ENCODE results near the gene FAM9C.
A peak's percentile ranks its signal among the peaks of the same experiment; 100 is the strongest.
"Not testable (repeated sequence)": the region's sequence is repeated elsewhere in the genome, so short reads cannot be mapped to it uniquely, and the experiment has no call there.

The FAM9C gene

DNA sequence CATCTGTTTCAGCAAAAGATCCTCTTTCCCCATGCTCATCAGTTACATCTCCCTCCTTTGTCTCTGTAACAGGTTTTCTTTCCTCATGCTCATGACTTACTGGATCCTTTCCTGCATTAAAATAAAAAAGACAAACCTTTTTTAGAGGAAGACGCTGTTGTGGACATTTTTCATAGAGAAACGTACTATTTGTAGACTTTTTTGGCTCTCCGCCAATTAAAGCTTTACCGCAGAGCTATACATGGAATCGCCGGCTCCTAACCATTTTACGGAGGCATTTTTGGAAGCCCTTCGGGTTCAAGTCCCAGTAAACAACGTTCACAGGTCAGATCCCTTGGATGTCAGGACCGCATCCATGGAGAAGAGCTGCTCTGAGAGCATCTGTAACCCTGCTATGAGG is 1.3 kb downstream of the FAM9C start:
- DNase-seq (ENCODE audit: low read depth): no peak

DNA sequence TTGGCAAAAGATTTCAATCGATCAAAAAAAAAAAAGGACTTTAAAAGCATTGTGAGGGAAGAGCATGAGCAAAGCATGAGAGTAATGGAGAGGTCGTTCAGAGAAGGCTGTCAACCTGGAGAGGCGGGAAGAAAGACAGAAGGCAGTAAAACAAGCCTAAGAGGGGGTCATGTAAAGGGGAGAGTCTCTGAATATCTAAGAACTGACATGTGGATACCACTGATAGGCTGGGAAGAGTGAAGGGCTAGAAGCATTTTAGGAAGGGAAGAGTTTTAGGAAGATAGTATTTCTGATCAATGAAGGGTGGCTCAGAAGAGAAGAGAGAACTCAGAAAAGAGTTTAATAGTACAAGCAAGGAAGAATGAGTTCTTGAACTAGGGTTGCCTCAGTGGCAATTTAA is 7.5 kb downstream of the FAM9C start:
- DNase-seq (ENCODE audit: low read depth): no peak

DNA sequence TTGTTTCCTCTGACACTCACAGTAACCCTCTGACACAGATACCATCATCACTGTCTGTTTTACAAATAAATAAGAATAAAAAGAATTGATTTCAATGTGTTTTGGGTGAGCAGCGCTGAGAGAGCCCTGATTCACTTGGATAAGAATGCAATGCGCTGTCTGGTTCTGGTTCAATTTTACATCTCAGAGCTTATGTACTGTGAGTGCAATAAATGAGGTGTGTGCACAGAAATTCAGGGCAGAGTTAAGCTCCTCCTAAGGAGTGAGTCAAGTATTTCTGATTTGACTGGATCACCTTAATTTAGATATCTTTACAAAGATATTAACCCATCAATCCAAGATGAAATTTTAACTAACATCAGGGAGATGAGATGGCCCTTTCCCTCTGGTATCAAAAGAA is 11.2 kb downstream of the FAM9C start:
- DNase-seq (ENCODE audit: low read depth): no peak

DNA sequence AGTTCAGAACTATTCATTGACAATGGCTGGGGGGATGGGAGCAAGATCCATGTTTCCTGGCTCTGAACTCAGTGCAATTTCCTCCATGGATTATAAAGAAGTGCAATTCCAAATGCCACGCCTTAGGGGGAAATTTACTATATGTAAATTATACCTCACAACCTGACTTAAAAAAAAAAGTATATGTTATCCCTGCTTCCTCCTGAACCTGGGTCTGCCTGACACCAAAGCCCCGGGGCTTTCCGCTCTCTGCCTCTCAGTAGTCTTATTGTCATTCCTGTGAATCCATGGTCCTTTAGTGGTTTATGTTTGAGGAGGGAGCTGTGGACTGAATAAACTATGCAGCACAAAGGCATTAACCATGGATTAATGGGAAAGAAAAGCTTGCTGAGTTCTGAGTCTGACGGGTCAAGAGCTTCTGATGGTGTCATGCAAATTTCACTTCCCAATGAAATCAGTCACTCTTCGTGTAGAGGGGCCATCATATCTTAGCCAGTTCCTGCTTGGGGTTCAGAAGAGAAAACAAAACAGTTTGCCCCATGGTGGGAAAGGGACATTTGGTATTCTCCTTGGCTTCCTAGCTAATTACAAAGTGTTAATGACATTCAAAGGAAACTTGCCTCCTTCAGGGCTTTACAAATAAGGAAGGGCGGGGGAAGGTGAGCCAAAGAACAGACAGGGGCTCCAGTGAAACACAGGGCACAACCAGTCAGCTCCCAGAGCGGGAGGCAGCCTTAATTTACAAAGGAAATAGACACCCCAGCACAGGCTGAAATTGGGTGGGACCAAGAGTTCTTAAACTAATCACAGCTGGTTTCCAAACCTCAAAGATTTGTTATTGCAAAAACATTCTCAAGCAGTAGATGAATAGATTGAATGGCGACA is 14.3 kb downstream of the FAM9C start:
- DNase-seq (ENCODE audit: low read depth): no peak

DNA sequence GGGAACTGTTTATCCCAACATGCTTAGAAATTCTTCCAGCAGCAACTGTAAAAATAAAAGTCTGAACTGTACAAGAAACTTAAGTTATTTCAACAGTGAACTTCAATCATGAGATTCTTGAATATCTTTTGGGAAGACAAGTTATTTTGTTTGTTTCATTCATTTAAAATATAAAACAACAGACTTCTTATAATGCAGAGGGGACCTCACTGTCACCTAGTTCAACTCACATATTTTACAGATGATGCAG is 14.9 kb downstream of the FAM9C start:
- no peak for DNase-seq (ENCODE audit: low read depth)

DNA sequence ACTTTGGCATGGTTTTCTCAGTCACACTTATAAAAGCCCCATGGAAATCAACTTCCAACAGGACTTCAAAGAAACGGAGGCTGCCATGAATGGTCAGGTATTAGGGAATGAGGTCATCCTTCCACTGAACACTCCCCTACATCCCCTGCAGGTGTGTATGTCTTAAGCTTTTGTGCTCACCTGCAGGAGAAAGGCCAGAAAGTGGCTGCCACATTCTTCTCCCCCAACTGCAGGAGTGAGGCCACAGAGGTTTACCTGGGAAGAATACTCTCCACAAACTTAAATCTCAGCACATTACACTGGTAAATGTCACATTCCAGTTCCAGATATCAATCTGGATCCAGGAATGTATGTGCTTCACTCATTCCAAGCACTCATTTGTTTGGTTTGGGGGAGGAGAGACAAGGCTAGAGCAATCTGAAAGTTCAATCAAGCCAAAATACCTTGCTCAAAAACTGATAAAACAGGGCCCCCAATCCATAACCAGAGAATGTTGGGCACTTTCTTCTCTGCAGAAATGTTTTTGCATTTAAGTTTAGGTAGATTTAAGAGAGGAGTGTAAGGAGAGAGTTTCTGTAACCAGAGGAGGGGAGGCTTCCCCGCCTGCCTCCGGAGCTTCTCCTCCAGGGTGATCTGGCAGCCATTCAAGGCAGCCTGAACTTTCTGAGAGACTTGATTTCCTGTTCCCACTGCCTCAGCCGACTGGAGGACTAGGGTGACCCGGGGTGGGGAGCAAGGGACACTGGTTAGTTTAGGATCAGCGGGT is 15.4 kb downstream of the FAM9C start:
- DNase-seq (ENCODE audit: low read depth): no peak

DNA sequence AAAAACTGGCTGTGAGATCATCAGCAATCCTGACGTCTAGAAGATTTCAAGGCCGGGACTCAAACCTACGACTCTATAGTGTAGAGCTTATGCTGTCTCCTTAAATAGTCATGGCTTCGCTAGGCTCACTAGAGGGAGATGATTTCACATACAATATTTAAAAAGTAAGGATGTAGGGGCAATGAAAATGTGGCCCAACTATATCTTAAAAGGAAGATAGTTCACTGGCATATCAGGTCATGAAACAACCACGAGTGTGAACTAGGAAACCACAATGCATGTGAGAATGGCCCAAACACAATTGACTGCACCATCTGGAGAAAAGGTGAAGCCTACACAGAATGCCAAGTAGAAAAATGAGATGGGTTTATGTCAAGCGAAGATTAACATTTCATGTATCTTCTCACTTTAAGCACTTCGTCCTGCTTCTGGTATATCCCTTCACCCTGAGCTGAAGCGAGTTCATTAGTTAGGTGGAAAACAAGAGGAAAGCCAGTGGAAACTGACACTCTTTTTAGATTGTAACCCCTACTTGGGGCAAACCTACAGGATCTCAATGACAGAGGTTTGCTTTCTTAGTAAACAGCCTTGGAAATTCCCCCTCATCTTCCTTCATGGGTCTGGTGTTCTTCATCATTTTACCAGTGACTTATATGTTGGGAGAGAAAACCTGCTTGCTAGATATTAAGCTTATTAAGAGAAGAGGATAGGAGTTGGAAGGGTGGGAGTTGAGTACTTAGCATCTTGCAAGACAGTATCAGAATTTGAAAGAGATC is 17.4 kb downstream of the FAM9C start:
- DNase-seq (ENCODE audit: low read depth): no peak

DNA sequence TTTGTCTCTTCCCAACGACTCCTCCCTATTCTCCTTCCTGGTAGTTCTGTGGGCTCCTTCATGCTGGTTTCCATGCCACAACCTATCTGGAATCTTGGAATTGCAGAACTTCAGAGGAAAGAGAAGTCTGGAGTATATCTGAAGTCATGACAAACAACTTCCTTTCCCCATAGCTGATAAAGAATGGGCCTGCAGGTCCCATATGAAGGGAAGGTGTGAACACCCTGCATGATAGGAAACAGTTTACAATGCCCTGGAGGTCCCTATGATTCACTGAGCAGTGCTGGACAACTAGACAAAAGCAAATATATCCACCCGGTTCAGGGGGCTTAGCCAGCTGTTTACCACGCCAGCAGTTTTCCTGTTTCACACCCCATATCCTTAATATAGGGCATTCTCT is 19.4 kb downstream of the FAM9C start:
- DNase-seq (ENCODE audit: low read depth): no peak

DNA sequence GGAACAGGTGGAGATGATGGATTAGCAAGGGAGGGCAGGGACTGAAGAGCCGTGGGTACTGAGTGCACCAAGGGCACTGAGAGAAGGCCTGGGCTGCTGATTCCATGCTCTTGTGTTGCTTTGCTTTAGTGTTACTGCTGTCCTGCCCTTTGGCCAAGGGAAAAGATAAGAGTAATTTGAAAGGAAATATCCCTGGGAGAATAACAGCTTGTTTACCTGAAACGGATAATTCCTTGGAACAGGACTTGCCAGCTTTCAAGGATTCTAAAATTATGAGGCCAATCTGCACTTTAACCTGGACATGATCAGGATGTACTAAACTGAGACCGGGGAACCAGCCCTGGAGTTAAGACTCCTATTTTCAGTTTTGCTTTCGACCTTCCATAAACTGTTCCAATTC is 20.4 kb downstream of the FAM9C start:
- no peak for DNase-seq (ENCODE audit: low read depth)

DNA sequence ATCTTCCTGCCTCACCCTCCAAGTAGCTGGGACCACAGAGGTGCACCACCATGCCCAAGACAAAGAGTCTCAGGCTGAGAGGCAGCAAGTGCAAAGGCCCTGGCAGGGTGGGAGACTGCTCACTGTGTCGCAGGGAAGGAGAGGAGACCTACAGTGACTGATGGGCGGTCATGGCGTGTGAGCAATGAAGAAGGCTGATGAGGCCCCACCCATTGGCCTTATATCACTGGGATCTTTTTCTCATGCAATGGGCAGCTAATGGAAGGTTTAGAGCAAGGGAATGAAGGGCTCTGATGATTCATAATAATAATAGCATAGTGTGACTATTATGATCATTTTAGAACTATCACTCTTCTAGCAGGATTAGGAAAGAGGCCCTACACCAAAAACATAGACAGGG is 20.9 kb downstream of the FAM9C start:
- no peak for DNase-seq (ENCODE audit: low read depth)

DNA sequence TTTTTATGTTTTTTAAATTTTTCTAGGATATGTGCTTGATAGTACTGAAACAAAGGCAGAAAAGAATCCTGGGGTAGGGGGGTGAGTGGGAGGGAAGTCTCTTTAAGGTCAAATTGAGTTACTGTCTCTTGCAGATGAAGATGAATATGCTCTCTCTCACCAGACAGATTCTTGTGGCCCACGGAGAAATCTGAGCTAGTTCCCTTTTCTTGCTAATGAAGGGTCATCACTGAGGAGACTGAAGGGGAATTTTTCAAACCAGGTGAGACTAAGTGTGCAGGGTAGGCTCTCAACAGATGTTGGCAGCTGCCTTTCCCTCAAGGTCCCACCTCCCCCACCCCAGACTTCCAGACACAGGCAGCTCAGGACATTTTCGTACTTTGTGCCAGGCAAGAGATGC is 21.5 kb downstream of the FAM9C start:
- no peak for DNase-seq (ENCODE audit: low read depth)

DNA sequence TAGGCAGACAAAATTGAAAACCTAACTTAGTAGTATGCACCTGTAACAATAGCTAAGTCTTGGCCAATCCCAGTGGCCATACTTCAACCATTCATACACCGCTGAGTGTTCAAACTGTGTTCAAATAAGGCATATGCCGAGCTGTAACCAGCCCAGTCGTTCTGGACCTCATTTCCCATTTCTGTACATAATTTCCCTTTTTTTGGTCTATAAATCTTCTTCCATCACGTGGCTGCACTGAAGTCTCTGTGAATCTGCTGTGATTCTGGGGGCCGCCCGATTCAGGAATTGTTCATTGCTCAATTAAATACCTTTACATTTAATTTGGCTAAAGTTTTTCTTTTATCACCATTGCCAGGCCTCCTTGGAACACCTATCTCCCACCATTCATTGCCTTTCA is 27.7 kb downstream of the FAM9C start:
- DNase-seq (ENCODE audit: low read depth): not testable (repeated sequence)

DNA sequence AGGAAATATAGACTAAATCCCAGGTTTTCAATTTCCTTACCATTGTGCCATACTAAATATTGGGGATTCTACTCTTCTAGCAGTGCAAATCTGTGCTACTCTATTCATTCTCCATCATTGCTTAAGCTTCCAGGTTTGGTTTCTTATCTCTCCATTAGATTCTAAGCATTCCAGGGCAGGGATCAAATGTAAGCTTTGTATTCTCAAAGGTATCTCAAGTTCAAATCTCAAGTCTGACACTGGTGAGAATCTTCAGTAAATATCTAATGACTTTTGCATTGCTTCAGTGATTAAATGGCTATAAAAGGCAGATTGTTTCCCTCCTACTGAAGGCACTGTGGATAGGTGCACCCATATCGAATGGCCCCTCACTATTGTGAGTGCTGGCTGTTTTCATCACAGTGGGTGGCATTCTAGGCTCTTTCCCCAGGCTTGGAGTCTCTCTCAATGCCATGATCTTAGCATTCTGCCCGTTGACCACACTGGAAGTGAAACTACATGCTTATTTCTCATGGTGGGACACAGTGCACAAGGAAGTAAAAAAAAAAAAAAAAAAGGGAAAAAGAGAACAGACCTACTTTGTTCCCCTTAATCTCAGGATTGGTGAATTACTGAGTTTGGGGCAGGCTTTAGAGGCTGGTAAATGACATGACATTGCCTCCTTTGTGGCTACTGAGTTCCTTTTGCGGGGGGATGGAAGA is 28.7 kb downstream of the FAM9C start:
- DNase-seq (ENCODE audit: low read depth): no peak

DNA sequence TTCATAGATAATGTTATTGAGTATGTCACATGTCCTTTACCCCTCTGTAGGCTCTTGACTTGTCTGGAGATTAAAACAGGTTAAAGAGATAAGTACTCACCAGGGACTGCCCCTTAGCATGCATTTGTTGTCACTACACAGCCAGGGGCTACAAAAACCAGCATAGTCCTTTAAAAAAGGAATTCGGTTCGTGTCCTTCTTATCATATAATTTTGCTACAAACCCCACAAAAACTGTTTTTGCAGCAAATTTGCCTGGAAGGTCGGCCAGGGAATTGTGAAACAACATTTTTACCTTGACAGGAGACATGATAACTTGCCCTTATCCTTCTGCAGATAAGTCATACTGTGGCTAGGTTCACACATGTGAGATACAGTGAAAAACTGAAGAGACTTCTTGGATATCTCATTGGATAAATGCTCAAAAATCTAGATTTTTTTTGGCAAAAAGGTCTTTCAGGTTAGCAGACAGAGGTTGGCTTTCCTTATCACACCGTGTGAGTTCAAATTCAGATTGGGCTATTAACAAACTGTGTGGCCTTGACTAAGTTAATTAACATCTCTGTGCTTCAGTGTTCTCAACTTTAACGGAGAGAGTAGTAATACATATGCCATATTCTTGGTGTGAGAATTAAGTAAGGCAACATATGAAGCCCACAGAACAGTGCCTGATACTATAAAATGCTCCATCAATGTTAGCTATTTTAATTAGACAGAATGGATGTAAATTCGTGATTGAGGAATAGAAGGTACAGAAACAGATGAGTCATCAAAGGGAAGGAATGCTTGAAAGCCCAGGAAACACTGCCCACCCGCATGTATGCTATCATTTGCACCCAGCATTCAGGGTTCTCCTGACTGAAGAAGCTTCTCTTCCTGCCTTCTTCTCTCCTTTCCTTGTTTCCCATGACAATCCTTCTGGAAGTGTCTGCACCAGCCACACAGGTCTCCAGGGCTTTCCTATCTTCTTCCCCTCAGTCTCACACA is 30.0 kb downstream of the FAM9C start:
- no peak for DNase-seq (ENCODE audit: low read depth)

DNA sequence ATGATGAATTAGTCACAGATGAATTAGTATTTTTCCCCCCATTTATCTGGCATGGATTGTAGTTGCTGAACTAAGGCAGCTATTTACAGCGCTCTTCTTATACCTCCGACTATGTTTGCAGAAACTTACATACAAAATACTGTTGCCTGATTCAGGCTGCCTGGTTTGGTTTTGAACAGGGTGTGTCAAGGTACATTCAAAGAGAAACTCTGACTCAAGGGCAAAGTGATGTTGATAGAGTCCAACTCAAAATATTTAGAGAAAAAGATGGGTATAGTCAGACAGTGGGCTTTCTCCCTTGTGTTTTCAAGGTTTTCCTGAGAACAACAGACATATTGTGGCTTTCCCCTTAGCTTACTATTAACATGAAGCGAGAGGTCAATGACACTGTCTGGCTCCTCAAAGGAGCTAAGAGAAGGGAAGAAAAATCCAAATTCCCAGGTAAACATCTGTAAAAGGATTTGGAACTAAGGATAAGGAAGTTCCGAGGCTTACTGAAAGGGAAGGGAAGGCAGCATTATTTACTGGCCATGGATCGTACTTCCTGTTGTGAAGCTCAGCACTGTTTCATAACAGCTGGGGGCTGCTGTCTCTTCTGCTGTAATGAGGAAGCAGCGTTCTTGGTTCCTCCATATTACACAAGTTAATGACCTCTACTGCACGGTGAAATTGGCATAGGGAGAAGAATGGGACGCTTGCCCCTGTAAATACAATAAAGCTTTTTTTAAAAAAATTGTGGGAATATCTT is 30.9 kb downstream of the FAM9C start:
- peak; percentile 32 for DNase-seq (ENCODE audit: low read depth)

DNA sequence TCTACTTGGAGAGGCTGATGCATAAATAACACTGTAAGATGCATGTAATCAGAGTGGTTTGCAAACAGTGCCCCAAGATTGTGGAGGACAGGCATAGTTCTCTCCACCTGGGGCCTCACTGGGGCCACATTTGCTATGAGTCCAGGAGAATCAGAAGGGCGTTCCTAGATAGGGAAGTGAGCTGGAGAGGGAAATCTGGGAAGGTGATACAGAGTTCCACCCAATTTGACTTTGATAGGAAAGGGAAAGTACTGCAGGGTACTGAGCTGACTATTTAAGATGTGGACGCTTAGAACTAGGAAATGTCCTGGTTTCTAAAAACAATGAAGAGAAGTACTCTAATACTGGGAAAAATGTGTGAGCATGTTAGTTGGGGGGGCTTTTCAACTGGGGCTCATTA is 33.9 kb downstream of the FAM9C start:
- DNase-seq (ENCODE audit: low read depth): no peak

DNA sequence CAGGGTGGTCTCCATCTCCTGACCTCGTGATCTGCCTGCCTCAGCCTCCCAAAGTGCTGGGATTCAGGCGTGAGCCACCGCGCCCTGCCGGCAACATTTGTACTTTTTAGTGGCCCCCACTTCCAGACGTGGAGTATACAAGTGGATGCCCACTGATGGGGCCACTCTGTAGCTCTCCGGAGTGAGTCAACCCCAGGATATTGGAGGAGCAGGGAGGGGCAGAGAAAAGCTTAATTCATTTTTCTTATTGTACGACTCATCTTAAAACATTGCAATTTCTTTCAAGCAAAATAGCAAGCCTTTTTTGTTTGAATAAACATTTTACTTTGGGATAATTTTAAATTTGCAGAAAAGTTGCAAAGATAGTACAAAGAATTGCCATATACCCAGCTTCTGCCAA is 34.6 kb downstream of the FAM9C start:
- DNase-seq (ENCODE audit: low read depth): no peak

DNA sequence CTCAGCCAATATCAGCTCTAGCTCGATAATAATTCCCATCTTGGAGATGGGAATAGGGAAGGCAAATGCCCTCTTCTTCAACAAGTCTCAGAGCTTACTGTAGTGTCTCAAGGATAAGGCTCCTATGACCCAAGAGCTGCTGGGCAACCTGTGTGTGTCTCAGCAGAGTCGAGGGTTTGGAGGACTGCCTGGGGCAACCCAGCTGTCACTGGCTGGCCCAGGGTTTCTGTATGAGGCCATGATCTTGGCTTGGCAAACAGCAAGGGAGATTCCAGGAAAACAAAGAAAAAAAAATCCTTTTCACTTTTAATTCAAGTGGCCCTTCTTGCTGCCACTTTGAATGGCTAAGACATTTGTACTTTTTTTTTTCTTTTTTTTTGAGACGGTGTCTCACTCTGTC is 35.1 kb downstream of the FAM9C start:
- no peak for DNase-seq (ENCODE audit: low read depth)

DNA sequence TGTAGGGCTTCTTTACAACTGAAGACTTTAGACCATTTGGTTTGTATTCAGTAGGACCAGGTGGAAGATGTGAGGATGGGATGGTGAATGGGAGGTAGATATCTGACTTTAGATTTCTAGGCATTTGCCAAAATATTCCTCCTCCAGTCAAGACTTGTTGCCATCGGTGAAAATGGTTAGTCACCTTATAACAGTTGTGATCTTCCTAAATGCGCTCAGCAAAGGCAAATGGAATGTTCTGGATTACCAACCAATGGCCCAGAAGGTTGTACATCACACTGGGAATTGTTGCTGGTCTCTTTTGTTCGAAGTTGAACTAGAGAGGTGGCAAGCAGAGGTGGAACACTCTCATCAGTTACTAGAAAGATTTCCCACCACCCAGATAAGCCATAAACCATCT is 35.6 kb downstream of the FAM9C start:
- DNase-seq (ENCODE audit: low read depth): no peak

DNA sequence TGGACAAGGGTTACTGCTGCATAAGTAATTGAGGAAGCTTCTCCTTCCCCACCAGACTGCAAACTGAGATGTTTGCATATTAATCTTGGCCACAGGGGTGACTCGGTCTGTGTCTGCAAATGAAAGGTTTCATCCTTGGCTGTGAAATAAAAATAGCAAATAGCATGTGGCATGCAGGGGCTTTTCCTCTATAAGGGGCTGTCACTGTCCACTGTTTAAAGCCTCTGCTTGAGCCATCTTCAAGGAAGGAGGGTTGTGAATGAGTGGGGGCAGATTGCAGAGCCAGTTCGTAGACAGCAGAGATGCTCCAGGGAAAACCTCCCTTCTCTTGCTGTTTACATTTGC is 36.3 kb downstream of the FAM9C start:
- no peak for DNase-seq (ENCODE audit: low read depth)
